WI38 (cell line): ENCODE results near the gene AVPR1B.

Experiments
- H3K4me3 ChIP-seq: 2 replicates; pipeline ENCODE4 v1.5.1; 2011; ENCODE audit warnings: low read depth, mild to moderate bottlenecking, control low read depth, low read length
- CTCF ChIP-seq: IDR thresholded peaks from 2 replicates; pipeline ENCODE4 v1.5.1; 2012; ENCODE audit warnings: low read depth, mild to moderate bottlenecking, control low read depth, low read length

The AVPR1B gene

GRCh38 chr1:206098242-206098919 lies 18.8 kb downstream of the AVPR1B start:
- no peak for TF ChIP-seq CTCF

GRCh38 chr1:206097381-206097780 lies 19.8 kb downstream of the AVPR1B start:
- no peak overlapping the region for H3K4me3 ChIP-seq
- TF ChIP-seq CTCF: no peak

More at GRCh38 chr1:206098242-206098919, 18.8 kb downstream of the AVPR1B start:
- no peak overlapping the region for H3K4me3 ChIP-seq

GRCh38 chr1:206094024-206094423 lies 23.2 kb downstream of the AVPR1B start:
- no peak overlapping the region for H3K4me3 ChIP-seq
- TF ChIP-seq CTCF: no peak

- no peak overlapping the region for H3K4me3 ChIP-seq
- TF ChIP-seq CTCF: no peak
Observed at GRCh38 chr1:206089341-206089740, 27.8 kb downstream of the AVPR1B start.

GRCh38 chr1:206087091-206087490 lies 30.1 kb downstream of the AVPR1B start:
- TF ChIP-seq CTCF: no peak
- H3K4me3 ChIP-seq: no peak overlapping the region

- H3K4me3 ChIP-seq: no peak overlapping the region
- TF ChIP-seq CTCF: no peak
Observed at GRCh38 chr1:206083750-206084149, 33.4 kb downstream of the AVPR1B start.

GRCh38 chr1:206082831-206083695 lies 34.1 kb downstream of the AVPR1B start:
- TF ChIP-seq CTCF: no peak
- no peak overlapping the region for H3K4me3 ChIP-seq
